SK-N-SH (cell line): ENCODE measurements around the gene HAGH. TPM values are rescaled to one million over a fixed set of nuclear protein-coding genes. Genes with fewer than 3 reads are reported as not detected.

Source experiments
- CTCF ChIA-PET: fragments of 300-600, 350-600 bp; formaldehyde crosslinking; extraction: SDS; loops from one replicate; lab custom pipeline; 2021; lab: Yijun Ruan, JAX
- POLR2A ChIA-PET: fragments of 350-600 bp; sonication (Branson Sonifier 250); formaldehyde crosslinking; extraction: SDS; loops from one replicate; lab custom pipeline; 2020; ENCODE audit warnings: antibody characterized with exemption, inconsistent platforms; lab: Yijun Ruan, JAX
- DNase-seq: peaks from one replicate; pipeline ENCODE4 v3.0.0; 2012
- H2AFZ ChIP-seq: fragments of 200-600 bp; sonication (generic); 2 replicates; pipeline ENCODE4 v1.8.1; 2016; ENCODE audit warnings: antibody characterized with exemption, mild to moderate bottlenecking, low read depth
- H3F3A ChIP-seq: fragments of 200-600 bp; sonication (generic); replicated peaks from 2 replicates; pipeline ENCODE3; 2016; ENCODE audit warnings: antibody characterized with exemption, mild to moderate bottlenecking; ENCODE audit not compliant: insufficient read depth
- H3K27ac ChIP-seq, 2 experiments: fragments of 200-500 bp in 1 of 2; fragments of 200-600 bp in 1 of 2; sonication (Bioruptor generic) in 1 of 2; sonication (generic), shearing (Covaris generic) in 1 of 2; 2 replicates each; pipeline versions ENCODE4 v1.5.1 to v1.6.1; 2014 to 2016; ENCODE audit warnings: low read depth in 2 of 2, inconsistent platforms in 1 of 2, low read length in 1 of 2, mild to moderate bottlenecking in 1 of 2, mixed read lengths in 1 of 2
- H3K27me3 ChIP-seq: fragments of 200-600 bp; sonication (generic), shearing (Covaris generic); 2 replicates; pipeline ENCODE4 v1.6.1; 2016; ENCODE audit warnings: mixed run types; ENCODE audit not compliant: insufficient read depth
- H3K36me3 ChIP-seq, 2 experiments: fragments of 200-500 bp in 1 of 2; fragments of 200-600 bp in 1 of 2; sonication (Bioruptor generic) in 1 of 2; sonication (generic) in 1 of 2; replicated peaks in 1 of 2; 2 replicates each; pipeline versions ENCODE3 to v1.5.1; 2014 to 2016; ENCODE audit warnings: low read length in 1 of 2, mild to moderate bottlenecking in 1 of 2; ENCODE audit not compliant: insufficient read depth in 2 of 2, control insufficient read depth in 1 of 2
- H3K4me1 ChIP-seq, 2 experiments: fragments of 200-500 bp in 1 of 2; fragments of 200-600 bp in 1 of 2; sonication (Bioruptor generic) in 1 of 2; sonication (generic), shearing (Covaris generic) in 1 of 2; 2 replicates each; pipeline versions ENCODE4 v1.5.1 to v1.6.1; 2014 to 2016; ENCODE audit warnings: low read depth in 1 of 2, low read length in 1 of 2, mixed run types in 1 of 2; ENCODE audit not compliant: insufficient read depth in 2 of 2, control insufficient read depth in 1 of 2
- H3K4me2 ChIP-seq: fragments of 200-600 bp; sonication (generic), shearing (Covaris generic); 2 replicates; pipeline ENCODE4 v1.6.1; 2017; ENCODE audit warnings: mixed run types
- H3K4me3 ChIP-seq, 2 experiments: fragments of 200-500 bp in 1 of 2; fragments of 200-600 bp in 1 of 2; sonication (Bioruptor generic) in 1 of 2; sonication (generic), shearing (Covaris generic) in 1 of 2; 2 replicates each; pipeline versions ENCODE4 v1.5.1 to v1.8.1; 2014 to 2016; ENCODE audit warnings: low read depth in 2 of 2, inconsistent platforms in 1 of 2, low read length in 1 of 2, mild to moderate bottlenecking in 1 of 2, mixed read lengths in 1 of 2, moderate library complexity in 1 of 2
- H3K79me2 ChIP-seq: fragments of 200-600 bp; sonication (generic); 2 replicates; pipeline ENCODE4 v1.8.1; 2017; ENCODE audit warnings: mild to moderate bottlenecking; ENCODE audit not compliant: insufficient read depth
- H3K9ac ChIP-seq: fragments of 200-600 bp; sonication (generic); 2 replicates; pipeline ENCODE4 v1.6.1; 2017; ENCODE audit warnings: mixed run types
- H3K9me2 ChIP-seq: fragments of 200-600 bp; sonication (generic); 2 replicates; pipeline ENCODE4 v1.6.1; 2017; ENCODE audit warnings: mixed run types
- H3K9me3 ChIP-seq: fragments of 200-600 bp; sonication (generic); 2 replicates; pipeline ENCODE4 v1.6.1; 2017; ENCODE audit warnings: mixed run types, mild to moderate bottlenecking, moderate library complexity
- H4K20me1 ChIP-seq: fragments of 200-600 bp; sonication (generic); 2 replicates; pipeline ENCODE4 v1.6.1; 2017; ENCODE audit warnings: mild to moderate bottlenecking, mixed run types; ENCODE audit not compliant: insufficient read depth
- ELF1 ChIP-seq: IDR thresholded peaks from 2 replicates; pipeline ENCODE4 v1.4.0; 2012
- FOSL2 ChIP-seq: IDR thresholded peaks from 2 replicates; pipeline ENCODE4 v1.4.0; 2012; ENCODE audit warnings: low read depth, mild to moderate bottlenecking, moderate library complexity, borderline replicate concordance
- FOXJ3 ChIP-seq: sonication (generic); formaldehyde crosslinking; IDR thresholded peaks from 2 replicates; pipeline ENCODE4 v1.5.1; 2020; ENCODE audit warnings: mild to moderate bottlenecking, missing genetic modification reagents
- FOXM1 ChIP-seq: IDR thresholded peaks from 2 replicates; pipeline ENCODE4 v1.4.0; 2012; ENCODE audit warnings: low read depth, mild to moderate bottlenecking
- GABPA ChIP-seq: IDR thresholded peaks from 2 replicates; pipeline ENCODE4 v1.4.0; 2012; ENCODE audit warnings: low read depth, mild to moderate bottlenecking
- JUND ChIP-seq: IDR thresholded peaks from 2 replicates; pipeline ENCODE4 v1.4.0; 2012
- MEF2A ChIP-seq: IDR thresholded peaks from 2 replicates; pipeline ENCODE4 v1.4.0; 2012; ENCODE audit warnings: low read depth, borderline replicate concordance
- POLR2AphosphoS5 ChIP-seq: IDR thresholded peaks from 2 replicates; pipeline ENCODE4 v1.6.1; 2012; ENCODE audit warnings: low read depth, low read length
- RAD21 ChIP-seq: IDR thresholded peaks from 2 replicates; pipeline ENCODE4 v1.6.1; 2012; ENCODE audit warnings: mild to moderate bottlenecking, low read length
- RCOR1 ChIP-seq: fragments of 150-350 bp; IDR thresholded peaks from 2 replicates; pipeline ENCODE4 v1.6.1; 2017; ENCODE audit warnings: antibody characterized with exemption, low read length
- RFX5 ChIP-seq: IDR thresholded peaks from 2 replicates; pipeline ENCODE4 v1.6.1; 2012; ENCODE audit warnings: mild to moderate bottlenecking, improper control_type of control experiment, low read length
- SIN3A ChIP-seq: IDR thresholded peaks from 2 replicates; pipeline ENCODE4 v1.6.1; 2012; ENCODE audit warnings: low read depth, mild to moderate bottlenecking, low read length, moderate library complexity, borderline replicate concordance
- SMC3 ChIP-seq: IDR thresholded peaks from 2 replicates; pipeline ENCODE4 v1.6.1; 2012; ENCODE audit warnings: low read depth, low read length, improper control_type of control experiment
- TAF1 ChIP-seq: IDR thresholded peaks from 2 replicates; pipeline ENCODE4 v1.6.1; 2012; ENCODE audit warnings: low read depth, mild to moderate bottlenecking, low read length, moderate library complexity, borderline replicate concordance
- TCF12 ChIP-seq: IDR thresholded peaks from 2 replicates; pipeline ENCODE4 v1.4.0; 2012
- TEAD4 ChIP-seq: IDR thresholded peaks from 2 replicates; pipeline ENCODE4 v1.4.0; 2012; ENCODE audit warnings: mild to moderate bottlenecking, borderline replicate concordance; ENCODE audit not compliant: insufficient read depth
- YY1 ChIP-seq: IDR thresholded peaks from 2 replicates; pipeline ENCODE4 v1.4.0; 2012; ENCODE audit warnings: low read depth, mild to moderate bottlenecking
- WGBS: methylation state at CpG from one replicate; pipeline ENCODE4 v1.1.6; 2017; ENCODE audit warnings: low lambda C conversion rate; 5-methylcytosine and 5-hydroxymethylcytosine counted together
- polyA plus RNA-seq, 3 experiments: library from polyadenylated mRNA; depleted of rRNA; stranded (reverse); fragments of >200 nt; gene quantifications; 2 replicates each; pipeline ENCODE4 v1.2.3, GENCODE V29; 2012
- TF ChIP-seq, protein P1 (sequence below): fragments of 200-600 bp; sonication (generic); IDR thresholded peaks from 2 replicates; pipeline ENCODE4 v1.6.1; 2017; ENCODE audit warnings: antibody characterized with exemption, mild to moderate bottlenecking, moderate library complexity
- TF ChIP-seq, protein P2 (sequence below): IDR thresholded peaks from 2 replicates; pipeline ENCODE4 v1.4.0; 2012; ENCODE audit warnings: low read depth, borderline replicate concordance
- TF ChIP-seq, protein P3 (sequence below): fragments of 150-350 bp; IDR thresholded peaks from 2 replicates; pipeline ENCODE4 v1.6.1; 2017; ENCODE audit warnings: antibody characterized with exemption, low read length, low read depth, borderline replicate concordance
- TF ChIP-seq, protein P4 (sequence below): IDR thresholded peaks from 2 replicates; pipeline ENCODE4 v1.4.0; 2012; ENCODE audit warnings: low read depth, borderline replicate concordance
- TF ChIP-seq, protein P5 (sequence below): IDR thresholded peaks from 2 replicates; pipeline ENCODE4 v1.6.1; 2012; ENCODE audit warnings: mild to moderate bottlenecking, low read depth, low read length, moderate library complexity

Gene HAGH
- 119 and 138 TPM in 2 replicates for polyA plus RNA-seq (2012; rRNA removed)
- polyA plus RNA-seq (2012; cell fraction: cytosol; rRNA removed): 66.9 and 102 TPM in 2 replicates
- polyA plus RNA-seq (2012; cell fraction: nucleus; rRNA removed): 88.7 and 92.4 TPM in 2 replicates

DNA sequence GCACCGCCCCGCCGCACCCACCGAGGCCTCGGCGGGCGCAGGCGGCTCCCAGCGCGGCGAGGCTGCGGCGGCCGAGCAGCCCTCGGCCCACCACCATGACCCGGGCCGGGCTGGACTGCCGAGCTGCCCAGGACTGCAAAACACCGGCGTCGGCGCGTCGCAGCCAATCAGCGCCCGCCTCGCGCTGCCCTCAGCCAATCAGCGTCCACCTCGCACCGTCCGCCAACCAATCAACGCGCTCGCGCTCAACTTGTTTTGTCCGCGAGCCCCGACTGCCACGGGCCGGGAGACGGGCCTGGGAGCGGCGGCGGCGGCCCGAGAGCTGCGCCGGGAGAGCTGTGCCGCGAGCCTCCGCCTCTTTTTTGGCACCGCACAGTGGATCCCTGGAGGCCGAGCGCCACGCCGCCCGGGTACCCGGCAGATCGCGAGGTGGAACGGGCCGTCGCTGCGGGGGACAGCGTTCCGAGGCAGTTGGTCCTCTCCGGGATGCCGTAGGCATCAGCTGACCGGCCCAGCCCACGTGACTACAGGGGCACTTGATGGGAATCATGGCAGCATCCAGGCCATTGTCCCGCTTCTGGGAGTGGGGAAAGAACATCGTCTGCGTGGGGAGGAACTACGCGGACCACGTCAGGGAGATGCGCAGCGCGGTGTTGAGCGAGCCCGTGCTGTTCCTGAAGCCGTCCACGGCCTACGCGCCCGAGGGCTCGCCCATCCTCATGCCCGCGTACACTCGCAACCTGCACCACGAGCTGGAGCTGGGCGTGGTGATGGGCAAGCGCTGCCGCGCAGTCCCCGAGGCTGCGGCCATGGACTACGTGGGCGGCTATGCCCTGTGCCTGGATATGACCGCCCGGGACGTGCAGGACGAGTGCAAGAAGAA is at the start of gene HAGH, which contains the start of gene FAHD1:
Gene HAGH, minus strand, starts transcription at position 135 of the 883 bp plus-strand sequence. Its CDS starts 38 bp downstream, at position 97.
Gene FAHD1, plus strand, starts transcription at position 516 of the 883 bp plus-strand sequence. Its CDS starts 33 bp downstream, at position 549.
- H4K20me1 ChIP-seq: no peaks in the 10 kb centered on the region
- peak; percentile 100 for DNase-seq
- H3F3A ChIP-seq: no peaks in the 10 kb centered on the region
- H3K27me3 ChIP-seq: no peaks in the 10 kb centered on the region
- H3K9ac ChIP-seq: peak within 1 kb of the TSS; percentile 74
- WGBS: 2% methylated on average over 10 of the region's 104 CpGs
- peaks cover 69% of the 10 kb centered on the region for H3K79me2 ChIP-seq
- no peaks in the 10 kb centered on the region for H3K9me3 ChIP-seq
- peak within 1 kb of the TSS; percentile 68 to 88 for H3K27ac ChIP-seq
- ChIA-PET CTCF (interaction anchor here (0.6 to 1.5 kb wide), 6 partner anchors 12 to 105 kb away, joined by 3 to 7 read pairs (median 4); partner anchors contain the start of genes EME2 and MRPS34), POLR2A (interaction anchor here (0.7 to 1.9 kb wide), 8 partner anchors 14 to 328 kb away, joined by 3 to 8 read pairs (median 4); partner anchors contain the start of genes MAPK8IP3, NUBP2, RPS2 and SPSB3)
- H3K9me2 ChIP-seq: no peaks in the 10 kb centered on the region
- H3K36me3 ChIP-seq: peaks cover 19 to 27% of the 10 kb centered on the region in 2 experiments
- H2AFZ ChIP-seq: peak within 1 kb of the TSS; percentile 94
- peak within 1 kb of the TSS; percentile 95 to 99 for H3K4me3 ChIP-seq
- H3K4me2 ChIP-seq: peak within 1 kb of the TSS; percentile 96
- peaks cover 0 to 18% of the 10 kb centered on the region in 2 experiments; a peak in 3 of 4 replicates for H3K4me1 ChIP-seq
- TF ChIP-seq ELF1 (peak; percentile 41), RCOR1 (peak; percentile 76), TCF12 (no peak), SIN3A (peak; percentile 98), GABPA (no peak), RFX5 (peak; percentile 90), FOXM1 (no peak), POLR2AphosphoS5 (peak; percentile 84), TAF1 (peak; percentile 82; the same call in 1 of the 2 replicates), FOXJ3 (no peak), JUND (no peak), TEAD4 (no peak), FOSL2 (no peak), SMC3 (no peak), RAD21 (no peak), YY1 (peak; percentile 93), MEF2A (no peak)
- TF ChIP-seq, protein P1, sequence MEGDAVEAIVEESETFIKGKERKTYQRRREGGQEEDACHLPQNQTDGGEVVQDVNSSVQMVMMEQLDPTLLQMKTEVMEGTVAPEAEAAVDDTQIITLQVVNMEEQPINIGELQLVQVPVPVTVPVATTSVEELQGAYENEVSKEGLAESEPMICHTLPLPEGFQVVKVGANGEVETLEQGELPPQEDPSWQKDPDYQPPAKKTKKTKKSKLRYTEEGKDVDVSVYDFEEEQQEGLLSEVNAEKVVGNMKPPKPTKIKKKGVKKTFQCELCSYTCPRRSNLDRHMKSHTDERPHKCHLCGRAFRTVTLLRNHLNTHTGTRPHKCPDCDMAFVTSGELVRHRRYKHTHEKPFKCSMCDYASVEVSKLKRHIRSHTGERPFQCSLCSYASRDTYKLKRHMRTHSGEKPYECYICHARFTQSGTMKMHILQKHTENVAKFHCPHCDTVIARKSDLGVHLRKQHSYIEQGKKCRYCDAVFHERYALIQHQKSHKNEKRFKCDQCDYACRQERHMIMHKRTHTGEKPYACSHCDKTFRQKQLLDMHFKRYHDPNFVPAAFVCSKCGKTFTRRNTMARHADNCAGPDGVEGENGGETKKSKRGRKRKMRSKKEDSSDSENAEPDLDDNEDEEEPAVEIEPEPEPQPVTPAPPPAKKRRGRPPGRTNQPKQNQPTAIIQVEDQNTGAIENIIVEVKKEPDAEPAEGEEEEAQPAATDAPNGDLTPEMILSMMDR: no peak
- TF ChIP-seq, protein P2, sequence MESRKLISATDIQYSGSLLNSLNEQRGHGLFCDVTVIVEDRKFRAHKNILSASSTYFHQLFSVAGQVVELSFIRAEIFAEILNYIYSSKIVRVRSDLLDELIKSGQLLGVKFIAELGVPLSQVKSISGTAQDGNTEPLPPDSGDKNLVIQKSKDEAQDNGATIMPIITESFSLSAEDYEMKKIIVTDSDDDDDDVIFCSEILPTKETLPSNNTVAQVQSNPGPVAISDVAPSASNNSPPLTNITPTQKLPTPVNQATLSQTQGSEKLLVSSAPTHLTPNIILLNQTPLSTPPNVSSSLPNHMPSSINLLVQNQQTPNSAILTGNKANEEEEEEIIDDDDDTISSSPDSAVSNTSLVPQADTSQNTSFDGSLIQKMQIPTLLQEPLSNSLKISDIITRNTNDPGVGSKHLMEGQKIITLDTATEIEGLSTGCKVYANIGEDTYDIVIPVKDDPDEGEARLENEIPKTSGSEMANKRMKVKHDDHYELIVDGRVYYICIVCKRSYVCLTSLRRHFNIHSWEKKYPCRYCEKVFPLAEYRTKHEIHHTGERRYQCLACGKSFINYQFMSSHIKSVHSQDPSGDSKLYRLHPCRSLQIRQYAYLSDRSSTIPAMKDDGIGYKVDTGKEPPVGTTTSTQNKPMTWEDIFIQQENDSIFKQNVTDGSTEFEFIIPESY: peak; percentile 81; the same call in 1 of the 2 replicates
- TF ChIP-seq, protein P3, sequence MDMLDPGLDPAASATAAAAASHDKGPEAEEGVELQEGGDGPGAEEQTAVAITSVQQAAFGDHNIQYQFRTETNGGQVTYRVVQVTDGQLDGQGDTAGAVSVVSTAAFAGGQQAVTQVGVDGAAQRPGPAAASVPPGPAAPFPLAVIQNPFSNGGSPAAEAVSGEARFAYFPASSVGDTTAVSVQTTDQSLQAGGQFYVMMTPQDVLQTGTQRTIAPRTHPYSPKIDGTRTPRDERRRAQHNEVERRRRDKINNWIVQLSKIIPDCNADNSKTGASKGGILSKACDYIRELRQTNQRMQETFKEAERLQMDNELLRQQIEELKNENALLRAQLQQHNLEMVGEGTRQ: peak; percentile 98
- TF ChIP-seq, protein P4, sequence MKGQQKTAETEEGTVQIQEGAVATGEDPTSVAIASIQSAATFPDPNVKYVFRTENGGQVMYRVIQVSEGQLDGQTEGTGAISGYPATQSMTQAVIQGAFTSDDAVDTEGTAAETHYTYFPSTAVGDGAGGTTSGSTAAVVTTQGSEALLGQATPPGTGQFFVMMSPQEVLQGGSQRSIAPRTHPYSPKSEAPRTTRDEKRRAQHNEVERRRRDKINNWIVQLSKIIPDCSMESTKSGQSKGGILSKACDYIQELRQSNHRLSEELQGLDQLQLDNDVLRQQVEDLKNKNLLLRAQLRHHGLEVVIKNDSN: peak; percentile 100
- TF ChIP-seq, protein P5, sequence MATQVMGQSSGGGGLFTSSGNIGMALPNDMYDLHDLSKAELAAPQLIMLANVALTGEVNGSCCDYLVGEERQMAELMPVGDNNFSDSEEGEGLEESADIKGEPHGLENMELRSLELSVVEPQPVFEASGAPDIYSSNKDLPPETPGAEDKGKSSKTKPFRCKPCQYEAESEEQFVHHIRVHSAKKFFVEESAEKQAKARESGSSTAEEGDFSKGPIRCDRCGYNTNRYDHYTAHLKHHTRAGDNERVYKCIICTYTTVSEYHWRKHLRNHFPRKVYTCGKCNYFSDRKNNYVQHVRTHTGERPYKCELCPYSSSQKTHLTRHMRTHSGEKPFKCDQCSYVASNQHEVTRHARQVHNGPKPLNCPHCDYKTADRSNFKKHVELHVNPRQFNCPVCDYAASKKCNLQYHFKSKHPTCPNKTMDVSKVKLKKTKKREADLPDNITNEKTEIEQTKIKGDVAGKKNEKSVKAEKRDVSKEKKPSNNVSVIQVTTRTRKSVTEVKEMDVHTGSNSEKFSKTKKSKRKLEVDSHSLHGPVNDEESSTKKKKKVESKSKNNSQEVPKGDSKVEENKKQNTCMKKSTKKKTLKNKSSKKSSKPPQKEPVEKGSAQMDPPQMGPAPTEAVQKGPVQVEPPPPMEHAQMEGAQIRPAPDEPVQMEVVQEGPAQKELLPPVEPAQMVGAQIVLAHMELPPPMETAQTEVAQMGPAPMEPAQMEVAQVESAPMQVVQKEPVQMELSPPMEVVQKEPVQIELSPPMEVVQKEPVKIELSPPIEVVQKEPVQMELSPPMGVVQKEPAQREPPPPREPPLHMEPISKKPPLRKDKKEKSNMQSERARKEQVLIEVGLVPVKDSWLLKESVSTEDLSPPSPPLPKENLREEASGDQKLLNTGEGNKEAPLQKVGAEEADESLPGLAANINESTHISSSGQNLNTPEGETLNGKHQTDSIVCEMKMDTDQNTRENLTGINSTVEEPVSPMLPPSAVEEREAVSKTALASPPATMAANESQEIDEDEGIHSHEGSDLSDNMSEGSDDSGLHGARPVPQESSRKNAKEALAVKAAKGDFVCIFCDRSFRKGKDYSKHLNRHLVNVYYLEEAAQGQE: peak; percentile 78
